HEK293T (cell line): Measurements from ENCODE around the gene PFKM.
A peak's percentile ranks its signal among the peaks of the same experiment; 100 is the strongest.
"Not testable (repeated sequence)": the region's sequence is repeated elsewhere in the genome, so short reads cannot be mapped to it uniquely, and the experiment has no call there.

Source experiments
- CTCF ChIA-PET: fragments of 350-600 bp; formaldehyde crosslinking; extraction: SDS; loops from one replicate; lab custom pipeline; 2021; ENCODE audit warnings: antibody characterized with exemption, inconsistent platforms; lab: Yijun Ruan, JAX
- POLR2A ChIA-PET: fragments of 350-600 bp; formaldehyde crosslinking; extraction: SDS; loops from one replicate; lab custom pipeline; 2020; ENCODE audit warnings: antibody characterized with exemption, inconsistent platforms; lab: Yijun Ruan, JAX
- DNase-seq: peaks from one replicate; pipeline ENCODE4 v3.0.0; 2012; ENCODE audit warnings: mixed read lengths; ENCODE audit errors: extremely low spot score
- ARNT ChIP-seq: fragments of 450-650 bp; IDR thresholded peaks from 2 replicates; pipeline ENCODE4 v1.6.1; 2017; ENCODE audit warnings: mild to moderate bottlenecking
- BHLHE40 ChIP-seq: fragments of 450-650 bp; IDR thresholded peaks from 2 replicates; pipeline ENCODE4 v1.6.1; 2016; ENCODE audit warnings: mild to moderate bottlenecking, moderate library complexity, borderline replicate concordance
- CTBP1 ChIP-seq: fragments of 450-650 bp; IDR thresholded peaks from 2 replicates; pipeline ENCODE4 v1.6.1; 2016; ENCODE audit warnings: borderline replicate concordance
- ELF4 ChIP-seq: fragments of 450-650 bp; IDR thresholded peaks from 2 replicates; pipeline ENCODE4 v1.6.1; 2017; ENCODE audit warnings: antibody characterized with exemption
- FOXA1 ChIP-seq: fragments of 450-650 bp; IDR thresholded peaks from 2 replicates; pipeline ENCODE4 v1.6.1; 2016; ENCODE audit warnings: mild to moderate bottlenecking
- FOXK2 ChIP-seq: fragments of 450-650 bp; IDR thresholded peaks from 2 replicates; pipeline ENCODE4 v1.6.1; 2016; ENCODE audit warnings: mild to moderate bottlenecking
- FOXM1 ChIP-seq: fragments of 450-650 bp; IDR thresholded peaks from 2 replicates; pipeline ENCODE4 v1.6.1; 2017; ENCODE audit warnings: mild to moderate bottlenecking, borderline replicate concordance
- HDGF ChIP-seq: fragments of 450-650 bp; IDR thresholded peaks from 2 replicates; pipeline ENCODE4 v1.6.1; 2017; ENCODE audit warnings: antibody characterized with exemption, borderline replicate concordance
- L3MBTL2 ChIP-seq: fragments of 450-650 bp; conservative IDR thresholded peaks from 2 replicates; pipeline ENCODE4 v1.6.1; 2016; ENCODE audit warnings: mild to moderate bottlenecking
- LEF1 ChIP-seq: fragments of 450-650 bp; IDR thresholded peaks from 2 replicates; pipeline ENCODE4 v1.6.1; 2017; ENCODE audit warnings: mild to moderate bottlenecking, borderline replicate concordance
- NFRKB ChIP-seq: fragments of 450-650 bp; IDR thresholded peaks from 2 replicates; pipeline ENCODE4 v1.6.1; 2016; ENCODE audit warnings: mild to moderate bottlenecking, moderate library complexity
- SP1 ChIP-seq: fragments of 450-650 bp; IDR thresholded peaks from 2 replicates; pipeline ENCODE4 v1.6.1; 2017
- SUZ12 ChIP-seq: fragments of 450-650 bp; IDR thresholded peaks from 2 replicates; pipeline ENCODE4 v1.6.1; 2016; ENCODE audit warnings: mild to moderate bottlenecking
- TARDBP ChIP-seq: fragments of 450-650 bp; IDR thresholded peaks from 2 replicates; pipeline ENCODE4 v1.6.1; 2016
- ZNF384 ChIP-seq: fragments of 450-650 bp; IDR thresholded peaks from 2 replicates; pipeline ENCODE4 v1.6.1; 2016
- TF ChIP-seq, protein P1 (sequence below): fragments of 450-650 bp; IDR thresholded peaks from 2 replicates; pipeline ENCODE4 v1.6.1; 2016

Gene PFKM

GRCh38 chr12:48109424-48109823 is 9.7 kb upstream of the PFKM start:
- CTCF ChIA-PET = no interaction called here
- TF ChIP-seq ELF4 (no peak), CTBP1 (no peak), L3MBTL2 (no peak), FOXK2 (no peak), NFRKB (no peak), ZNF384 (no peak)
- no peak for DNase-seq
- POLR2A ChIA-PET = no interaction called here

GRCh38 chr12:48110691-48111311 is 8.4 kb upstream of the PFKM start:
- CTCF ChIA-PET = no interaction called here
- no peak for DNase-seq
- POLR2A ChIA-PET = interaction anchor here (1.1 kb wide), 1 partner anchor 8 kb away, joined by 3 read pairs; the partner anchor contains the start of gene PFKM
- no peak for TF ChIP-seq NFRKB
- no peak for TF ChIP-seq FOXM1
- no peak for TF ChIP-seq ELF4
- no peak for TF ChIP-seq SP1
- TF ChIP-seq ARNT = no peak
- no peak for TF ChIP-seq FOXA1
- no peak for TF ChIP-seq L3MBTL2
- no peak for TF ChIP-seq ZNF384
- no peak for TF ChIP-seq HDGF
- TF ChIP-seq, protein P1, sequence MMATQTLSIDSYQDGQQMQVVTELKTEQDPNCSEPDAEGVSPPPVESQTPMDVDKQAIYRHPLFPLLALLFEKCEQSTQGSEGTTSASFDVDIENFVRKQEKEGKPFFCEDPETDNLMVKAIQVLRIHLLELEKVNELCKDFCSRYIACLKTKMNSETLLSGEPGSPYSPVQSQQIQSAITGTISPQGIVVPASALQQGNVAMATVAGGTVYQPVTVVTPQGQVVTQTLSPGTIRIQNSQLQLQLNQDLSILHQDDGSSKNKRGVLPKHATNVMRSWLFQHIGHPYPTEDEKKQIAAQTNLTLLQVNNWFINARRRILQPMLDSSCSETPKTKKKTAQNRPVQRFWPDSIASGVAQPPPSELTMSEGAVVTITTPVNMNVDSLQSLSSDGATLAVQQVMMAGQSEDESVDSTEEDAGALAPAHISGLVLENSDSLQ = no peak
- TF ChIP-seq TARDBP = no peak
- no peak for TF ChIP-seq SUZ12
- TF ChIP-seq CTBP1 = no peak
- no peak for TF ChIP-seq LEF1
- TF ChIP-seq BHLHE40 = no peak
- TF ChIP-seq FOXK2 = no peak

GRCh38 chr12:48111312-48111693 is 7.9 kb upstream of the PFKM start:
- POLR2A ChIA-PET, CTCF ChIA-PET, DNase-seq: not testable (repeated sequence)

GRCh38 chr12:48115957-48116356 is 3.2 kb upstream of the PFKM start:
- DNase-seq = no peak
- ChIA-PET POLR2A (interaction anchor here (1.8 kb wide), 1 partner anchor 9 kb away, joined by 4 read pairs; no protein-coding TSS in a partner anchor), CTCF (no interaction called here)
- TF ChIP-seq TARDBP (no peak), L3MBTL2 (no peak), SP1 (no peak), ELF4 (no peak), ZNF384 (no peak), BHLHE40 (no peak)
- TF ChIP-seq, protein P1 = no peak

- CTCF ChIA-PET = no interaction called here
- no peak for TF ChIP-seq ARNT
- no peak for TF ChIP-seq SP1
- no peak for TF ChIP-seq ELF4
- TF ChIP-seq NFRKB = no peak
- TF ChIP-seq CTBP1 = no peak
- no peak for TF ChIP-seq LEF1
- TF ChIP-seq SUZ12 = no peak
- DNase-seq = peak; percentile 18
- POLR2A ChIA-PET = interaction anchor here (1.0 to 1.9 kb wide), 5 partner anchors 8 to 172 kb away, joined by 3 to 38 read pairs (median 5); partner anchors contain the start of genes ASB8, CCDC184 and SENP1
These were observed 786 bp upstream of the PFKM start for GRCh38 chr12:48118284-48118871.

DNA sequence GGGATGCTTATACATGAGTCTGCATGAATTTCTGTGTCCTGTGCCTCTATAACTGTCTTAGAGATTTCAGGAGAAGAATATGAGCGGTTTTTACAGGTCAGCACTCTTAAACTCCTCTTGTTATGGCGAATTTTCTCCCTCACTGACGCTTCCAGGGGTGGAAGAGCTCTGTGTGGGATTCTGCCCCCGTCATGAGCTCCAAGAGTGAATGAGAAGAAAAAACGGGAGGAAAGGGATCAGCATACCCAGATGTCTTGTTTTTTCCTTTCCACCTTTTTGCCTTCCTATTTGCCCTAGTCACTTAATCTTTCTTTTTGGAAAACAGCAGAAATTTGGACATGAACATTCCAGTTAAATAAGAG is 651 bp downstream of the PFKM start:
- peak; percentile 28 for DNase-seq
- CTCF ChIA-PET = interaction anchor here (0.6 to 0.9 kb wide), 2 partner anchors 156 to 1287 kb away, joined by 3 to 4 read pairs; partner anchors contain the start of gene TMEM106C
- TF ChIP-seq FOXM1 (no peak), L3MBTL2 (no peak), NFRKB (no peak)
- TF ChIP-seq, protein P1 = no peak
- POLR2A ChIA-PET = interaction anchor here (0.6 to 1.9 kb wide), 8 partner anchors 13 to 132 kb away, joined by 3 to 38 read pairs (median 4); partner anchors contain the start of genes ASB8, CCDC184 and SENP1

GRCh38 chr12:48121522-48121921 is 2.4 kb downstream of the PFKM start:
- CTCF ChIA-PET = no interaction called here
- POLR2A ChIA-PET = no interaction called here
- DNase-seq = no peak
- no peak for TF ChIP-seq NFRKB
- TF ChIP-seq FOXM1 = no peak
- TF ChIP-seq SP1 = no peak
- TF ChIP-seq FOXK2 = no peak
- no peak for TF ChIP-seq LEF1
